ENCODE results near the gene NUDC. TPM values are rescaled to one million over a fixed set of nuclear protein-coding genes. Genes with fewer than 3 reads are reported as not detected.

NUDC gene
- total and polyA plus RNA-seq, 9 of the 15 experiments (the other 6 are each of a cell fraction or from before 2014, with no cell fraction given) = 9.8 to 234 (median 149) TPM

DNA sequence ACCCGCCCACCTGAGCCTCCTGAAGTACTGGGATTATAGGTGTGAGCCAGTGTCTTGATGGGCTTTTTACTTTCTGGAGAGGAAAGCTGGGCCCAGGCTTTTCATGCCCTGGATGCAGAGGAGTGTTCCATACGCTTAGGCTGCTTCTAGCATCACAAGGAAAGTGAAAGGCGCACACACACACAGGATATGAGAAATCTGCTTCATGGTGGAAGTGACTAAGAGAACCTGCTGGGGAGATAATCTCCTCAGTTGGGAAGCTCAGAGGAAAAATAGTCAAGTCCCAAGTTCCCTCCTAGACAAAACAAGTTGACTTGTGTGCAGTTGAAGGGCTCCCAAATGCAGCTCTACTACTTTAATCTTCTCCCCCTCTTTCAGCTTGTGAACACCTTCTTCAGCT is 2.2 kb downstream of the NUDC start:
- Histone ChIP-seq H3K4me1 (replicated peaks in 1 of 2; ENCODE audit: control insufficient read depth in 2 of 2, insufficient read depth in 2 of 2, low read length in 2 of 2) (peaks cover 18% of the 10 kb centered on the region in 2 experiments; a peak in 4 of 5 replicates), H3K9me3 (replicated peaks; ENCODE audit: control insufficient read depth, insufficient read depth, low read depth, low read length) (no peaks in the 10 kb centered on the region), H3K4me2 (ENCODE audit: insufficient read depth, low read length) (no peak overlapping the region; the same call in 1 of the 2 replicates), H4K20me1 (replicated peaks; ENCODE audit: control insufficient read depth, insufficient read depth, low read length) (peaks cover 12% of the 10 kb centered on the region), H3K9me1 (ENCODE audit: control insufficient read depth, insufficient read depth, low read length) (no peaks in the 10 kb centered on the region), H2AFZ (ENCODE audit: low read depth, low read length) (no peak overlapping the region), H3K4me3 (no peak overlapping the region; the same call in 1 of the 2 replicates), H3K36me3 (ENCODE audit: control insufficient read depth, insufficient read depth, low read length) (peaks cover 60% of the 10 kb centered on the region), H3K9ac (ENCODE audit: insufficient read depth in 1 of 2, low read depth in 2 of 2, low read length in 2 of 2) (peak overlapping the region in 1 of 2 experiments; percentile 1; a peak in 1 of 4 replicates), H3K27ac (ENCODE audit: extremely low read depth, low read depth, low read length) (peak overlapping the region; percentile 15; the same call in 2 of the 3 replicates), H3K79me2 (ENCODE audit: control insufficient read depth, insufficient read depth, low read length) (peaks cover 67% of the 10 kb centered on the region), H3K27me3 (ENCODE audit: control insufficient read depth in 2 of 2, insufficient read depth in 2 of 2, low read length in 2 of 2) (no peaks in the 10 kb centered on the region; a peak in 1 of 5 replicates)
- FAIRE-seq (no peak), DNase-seq (ENCODE audit: extremely low read depth in 1 of 4, low spot score in 3 of 4) (no peak), ATAC-seq (no peak)
- intact Hi-C loops (cut with micrococcal nuclease) (no loop called here), in situ Hi-C loops (cut with MboI) (no loop called here)
- no TSS peak for BruUV-seq (replicated peaks)
- no peak for TF ChIP-seq KLF6 (CRISPR knock-in tag; IDR thresholded peaks at IDR 0.05; ENCODE audit: borderline replicate concordance)
- TF ChIP-seq SIRT6 (IDR thresholded peaks at IDR 0.05; ENCODE audit: low read depth, low read length) = no peak
- TF ChIP-seq ZNF24 (IDR thresholded peaks at IDR 0.05) = no peak
- TF ChIP-seq RBM14 (IDR thresholded peaks at IDR 0.05; ENCODE audit: borderline replicate concordance, insufficient read depth, low read depth, low read length) = no peak
- TF ChIP-seq GTF2F1 (IDR thresholded peaks at IDR 0.05; ENCODE audit: low read depth, low read length) = no peak
- no peak for TF ChIP-seq PHF21A (IDR thresholded peaks at IDR 0.05; ENCODE audit: borderline replicate concordance, low read depth)
- no peak for TF ChIP-seq ZNF143 (CRISPR knock-in tag; IDR thresholded peaks at IDR 0.05)
- TF ChIP-seq KDM4B (IDR thresholded peaks at IDR 0.05; ENCODE audit: borderline replicate concordance in 2 of 2, low read depth in 1 of 2) = no peak
- TF ChIP-seq, protein P1, sequence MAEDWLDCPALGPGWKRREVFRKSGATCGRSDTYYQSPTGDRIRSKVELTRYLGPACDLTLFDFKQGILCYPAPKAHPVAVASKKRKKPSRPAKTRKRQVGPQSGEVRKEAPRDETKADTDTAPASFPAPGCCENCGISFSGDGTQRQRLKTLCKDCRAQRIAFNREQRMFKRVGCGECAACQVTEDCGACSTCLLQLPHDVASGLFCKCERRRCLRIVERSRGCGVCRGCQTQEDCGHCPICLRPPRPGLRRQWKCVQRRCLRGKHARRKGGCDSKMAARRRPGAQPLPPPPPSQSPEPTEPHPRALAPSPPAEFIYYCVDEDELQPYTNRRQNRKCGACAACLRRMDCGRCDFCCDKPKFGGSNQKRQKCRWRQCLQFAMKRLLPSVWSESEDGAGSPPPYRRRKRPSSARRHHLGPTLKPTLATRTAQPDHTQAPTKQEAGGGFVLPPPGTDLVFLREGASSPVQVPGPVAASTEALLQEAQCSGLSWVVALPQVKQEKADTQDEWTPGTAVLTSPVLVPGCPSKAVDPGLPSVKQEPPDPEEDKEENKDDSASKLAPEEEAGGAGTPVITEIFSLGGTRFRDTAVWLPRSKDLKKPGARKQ (CRISPR knock-in tag; IDR thresholded peaks at IDR 0.05) = no peak
- POLR2A ChIA-PET = interaction anchor here (0.5 to 1.6 kb wide), 6 partner anchors 8 to 648 kb away, joined by 3 to 7 read pairs (median 5); partner anchors contain the start of gene GPATCH3
- WGBS (ENCODE audit: insufficient coverage, low coverage, missing lambda C conversion rate) = 85% methylated on average over 3 of the region's 3 CpGs
- CTCF ChIA-PET (ENCODE audit: low intra/inter-chr PET ratio) = no interaction called here
